Measurements from ENCODE around the gene SLC16A4. TPM values are rescaled to one million over a fixed set of nuclear protein-coding genes. Genes with fewer than 3 reads are reported as not detected.

SLC16A4 gene
- total and polyA plus RNA-seq, 2 donors from 2014 or later, result 51.8 to 53.1 TPM

DNA sequence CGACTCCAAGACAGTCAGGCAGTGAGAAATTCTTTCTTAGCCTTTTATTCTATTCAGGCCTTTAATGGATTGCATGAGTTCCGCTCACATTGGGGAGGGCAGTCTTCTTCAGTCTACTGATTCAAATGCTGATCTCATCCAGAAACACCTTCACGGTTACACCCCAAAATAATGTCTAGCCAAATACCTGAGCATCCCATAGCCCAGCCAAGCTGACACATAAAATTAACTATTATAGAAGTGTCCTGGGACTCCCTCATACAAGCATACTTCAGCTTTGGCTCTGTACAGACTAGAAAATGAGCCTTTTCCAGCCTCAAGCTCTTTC, 3.6 kb upstream of the SLC16A4 start:
- no peaks in the 10 kb centered on the region for H3K9me3 ChIP-seq (ENCODE audit: control insufficient read depth in 2 of 3, insufficient read depth in 1 of 3, low read length in 3 of 3)

DNA sequence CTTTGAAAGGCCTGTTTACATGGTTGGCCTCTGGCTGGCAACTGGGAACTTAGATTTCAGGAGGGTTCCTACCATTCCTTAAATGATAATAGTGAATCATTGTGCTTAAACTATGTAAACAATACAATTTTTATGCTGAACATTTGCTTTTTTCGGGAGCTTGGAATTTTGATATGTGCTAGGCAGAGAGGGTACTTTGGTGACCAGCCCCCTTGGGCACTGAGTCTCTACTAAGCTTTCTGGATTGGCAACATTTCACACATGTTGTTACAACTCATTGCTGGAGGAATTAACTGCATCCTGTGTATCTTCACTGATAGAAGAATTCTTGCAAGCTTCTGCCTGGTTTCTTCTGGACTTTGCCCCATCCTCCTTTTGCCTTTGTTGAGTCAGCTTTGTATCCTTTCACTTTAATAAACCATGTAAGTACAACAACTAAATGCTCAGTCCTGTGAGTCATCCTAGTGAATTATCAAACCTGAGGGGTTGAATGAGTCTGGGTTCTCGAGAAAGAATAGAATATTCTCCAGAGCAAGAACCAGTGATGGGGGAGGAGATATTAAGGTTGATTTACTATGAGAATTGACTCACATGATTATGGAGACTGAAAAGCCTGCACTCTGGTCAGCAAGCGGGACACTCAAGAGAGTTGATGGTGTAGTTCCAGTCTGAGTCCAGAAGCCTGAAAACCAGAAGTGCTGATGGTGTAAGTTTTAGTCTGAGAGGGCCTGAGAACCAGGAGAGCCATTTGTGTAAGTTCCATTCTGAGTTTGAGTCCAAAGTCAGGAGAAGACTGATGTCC, 3.1 kb upstream of the SLC16A4 start:
- TF ChIP-seq, protein P1, sequence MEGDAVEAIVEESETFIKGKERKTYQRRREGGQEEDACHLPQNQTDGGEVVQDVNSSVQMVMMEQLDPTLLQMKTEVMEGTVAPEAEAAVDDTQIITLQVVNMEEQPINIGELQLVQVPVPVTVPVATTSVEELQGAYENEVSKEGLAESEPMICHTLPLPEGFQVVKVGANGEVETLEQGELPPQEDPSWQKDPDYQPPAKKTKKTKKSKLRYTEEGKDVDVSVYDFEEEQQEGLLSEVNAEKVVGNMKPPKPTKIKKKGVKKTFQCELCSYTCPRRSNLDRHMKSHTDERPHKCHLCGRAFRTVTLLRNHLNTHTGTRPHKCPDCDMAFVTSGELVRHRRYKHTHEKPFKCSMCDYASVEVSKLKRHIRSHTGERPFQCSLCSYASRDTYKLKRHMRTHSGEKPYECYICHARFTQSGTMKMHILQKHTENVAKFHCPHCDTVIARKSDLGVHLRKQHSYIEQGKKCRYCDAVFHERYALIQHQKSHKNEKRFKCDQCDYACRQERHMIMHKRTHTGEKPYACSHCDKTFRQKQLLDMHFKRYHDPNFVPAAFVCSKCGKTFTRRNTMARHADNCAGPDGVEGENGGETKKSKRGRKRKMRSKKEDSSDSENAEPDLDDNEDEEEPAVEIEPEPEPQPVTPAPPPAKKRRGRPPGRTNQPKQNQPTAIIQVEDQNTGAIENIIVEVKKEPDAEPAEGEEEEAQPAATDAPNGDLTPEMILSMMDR (IDR thresholded peaks at IDR 0.05; ENCODE audit: borderline replicate concordance, extremely low read depth, insufficient read depth), result no peak
- no peaks in the 10 kb centered on the region for H3K9me3 ChIP-seq (ENCODE audit: control insufficient read depth in 2 of 3, insufficient read depth in 1 of 3, low read length in 3 of 3)
- H3K27me3 ChIP-seq (ENCODE audit: control insufficient read depth, insufficient read depth, low read length), result no peaks in the 10 kb centered on the region
- H3K36me3 ChIP-seq (ENCODE audit: control insufficient read depth in 2 of 3, insufficient read depth in 3 of 3, low read length in 3 of 3), result no peaks in the 10 kb centered on the region
- FAIRE-seq, result no peak
- peaks cover 0 to 17% (median 0%) of the 10 kb centered on the region in 3 donors for H3K4me1 ChIP-seq (ENCODE audit: control insufficient read depth in 2 of 3, insufficient read depth in 2 of 3, low read depth in 1 of 3, low read length in 3 of 3)
- no peak overlapping the region for H3K9ac ChIP-seq (ENCODE audit: low read length in 3 of 3)
- DNase-seq, result peak in 2 of 5 donors; percentile 34 to 64
- H3K4me3 ChIP-seq (ENCODE audit: low read length in 3 of 3), result peak overlapping the region in 1 of 3 donors; percentile 30
- H3K27ac ChIP-seq (ENCODE audit: low read depth in 2 of 2, low read length in 2 of 2), result peak overlapping the region in 1 of 2 donors; percentile 24
- intact Hi-C loops (cut with DNase I), result no loop called here

More for the DNA sequence above, 3.6 kb upstream of the SLC16A4 start:
- peak overlapping the region in 1 of 2 donors; percentile 24 for H3K27ac ChIP-seq (ENCODE audit: low read depth in 2 of 2, low read length in 2 of 2)
- TF ChIP-seq, protein P1 (IDR thresholded peaks at IDR 0.05; ENCODE audit: borderline replicate concordance, extremely low read depth, insufficient read depth), result no peak
- H3K27me3 ChIP-seq (ENCODE audit: control insufficient read depth, insufficient read depth, low read length), result no peaks in the 10 kb centered on the region
- peak overlapping the region in 1 of 3 donors; percentile 30 for H3K4me3 ChIP-seq (ENCODE audit: low read length in 3 of 3)
- H3K4me1 ChIP-seq (ENCODE audit: control insufficient read depth in 2 of 3, insufficient read depth in 2 of 3, low read depth in 1 of 3, low read length in 3 of 3), result peaks cover 0 to 17% (median 0%) of the 10 kb centered on the region in 3 donors
- FAIRE-seq, result no peak
- intact Hi-C loops (cut with DNase I), result no loop called here
- H3K36me3 ChIP-seq (ENCODE audit: control insufficient read depth in 2 of 3, insufficient read depth in 3 of 3, low read length in 3 of 3), result no peaks in the 10 kb centered on the region
- DNase-seq, result no peak
- no peak overlapping the region for H3K9ac ChIP-seq (ENCODE audit: low read length in 3 of 3)

DNA sequence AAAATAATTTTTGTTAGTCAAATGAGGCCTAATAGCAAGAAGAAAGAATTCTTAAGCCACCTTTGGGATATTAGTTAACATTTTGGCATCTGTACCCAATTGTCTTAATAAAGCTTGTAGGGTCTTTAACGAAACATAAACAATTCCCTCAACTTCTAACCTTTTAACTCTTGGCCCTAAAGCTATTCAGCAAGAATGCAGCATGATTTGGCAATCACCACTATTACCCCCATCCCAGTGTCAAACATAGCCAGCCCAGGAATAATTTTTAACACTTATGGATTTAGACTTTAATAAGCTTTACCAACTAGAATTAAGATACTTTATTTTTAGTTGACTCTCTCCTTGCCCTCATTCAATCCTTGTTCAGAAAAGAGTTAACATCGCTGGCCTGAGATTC, 2.5 kb upstream of the SLC16A4 start:
- TF ChIP-seq, protein P1 (IDR thresholded peaks at IDR 0.05; ENCODE audit: borderline replicate concordance, extremely low read depth, insufficient read depth), result no peak
- intact Hi-C loops (cut with DNase I), result no loop called here

More for the DNA sequence above, 2.5 kb upstream of the SLC16A4 start:
- H3K9me3 ChIP-seq (ENCODE audit: control insufficient read depth in 2 of 3, insufficient read depth in 1 of 3, low read length in 3 of 3), result no peaks in the 10 kb centered on the region
- peaks cover 0 to 17% (median 0%) of the 10 kb centered on the region in 3 donors for H3K4me1 ChIP-seq (ENCODE audit: control insufficient read depth in 2 of 3, insufficient read depth in 2 of 3, low read depth in 1 of 3, low read length in 3 of 3)
- H3K36me3 ChIP-seq (ENCODE audit: control insufficient read depth in 2 of 3, insufficient read depth in 3 of 3, low read length in 3 of 3), result no peaks in the 10 kb centered on the region
- DNase-seq (no peak), FAIRE-seq (no peak)
- H3K27me3 ChIP-seq (ENCODE audit: control insufficient read depth, insufficient read depth, low read length), result no peaks in the 10 kb centered on the region
- no peak overlapping the region for H3K4me3 ChIP-seq (ENCODE audit: low read length in 3 of 3)
- H3K27ac ChIP-seq (ENCODE audit: low read depth in 2 of 2, low read length in 2 of 2), result peak overlapping the region; percentile 12 to 24
- H3K9ac ChIP-seq (ENCODE audit: low read length in 3 of 3), result no peak overlapping the region

Measured in kidney (tissue), 14 donors.